ENCODE measurements around the gene F11R.
"Not testable (repeated sequence)": the region's sequence is repeated elsewhere in the genome, so short reads cannot be mapped to it uniquely, and the experiment has no call there.

The F11R gene

DNA sequence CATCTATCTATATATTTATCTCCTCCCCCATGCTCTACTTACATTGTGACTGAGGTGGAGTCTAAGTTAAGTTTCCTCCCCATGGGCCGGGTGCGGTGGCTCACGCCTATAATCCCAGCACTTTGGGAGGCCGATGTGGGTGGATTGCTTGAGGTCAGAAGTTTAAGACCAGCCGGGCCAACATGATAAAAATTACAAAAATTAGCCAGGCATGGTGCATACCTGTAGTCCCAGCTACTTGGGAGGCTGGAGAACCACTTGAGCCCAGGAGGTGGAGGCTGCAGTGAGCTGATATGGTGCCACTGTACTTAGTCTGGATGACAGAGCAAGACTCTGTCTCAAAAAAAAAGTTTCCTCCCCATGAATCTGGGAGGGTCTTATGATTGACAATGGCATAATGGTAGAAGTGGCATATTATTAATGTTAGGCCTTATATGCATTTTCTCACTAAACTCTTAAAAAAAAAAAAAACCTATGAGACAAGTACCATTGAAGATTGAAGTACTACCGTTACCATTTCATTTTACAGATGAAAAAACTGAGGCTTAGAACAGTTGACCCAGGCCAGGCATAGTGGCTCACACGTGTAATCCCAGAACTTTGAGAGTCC, 11.2 kb downstream of the F11R start:
- DNase-seq: no peak

DNA sequence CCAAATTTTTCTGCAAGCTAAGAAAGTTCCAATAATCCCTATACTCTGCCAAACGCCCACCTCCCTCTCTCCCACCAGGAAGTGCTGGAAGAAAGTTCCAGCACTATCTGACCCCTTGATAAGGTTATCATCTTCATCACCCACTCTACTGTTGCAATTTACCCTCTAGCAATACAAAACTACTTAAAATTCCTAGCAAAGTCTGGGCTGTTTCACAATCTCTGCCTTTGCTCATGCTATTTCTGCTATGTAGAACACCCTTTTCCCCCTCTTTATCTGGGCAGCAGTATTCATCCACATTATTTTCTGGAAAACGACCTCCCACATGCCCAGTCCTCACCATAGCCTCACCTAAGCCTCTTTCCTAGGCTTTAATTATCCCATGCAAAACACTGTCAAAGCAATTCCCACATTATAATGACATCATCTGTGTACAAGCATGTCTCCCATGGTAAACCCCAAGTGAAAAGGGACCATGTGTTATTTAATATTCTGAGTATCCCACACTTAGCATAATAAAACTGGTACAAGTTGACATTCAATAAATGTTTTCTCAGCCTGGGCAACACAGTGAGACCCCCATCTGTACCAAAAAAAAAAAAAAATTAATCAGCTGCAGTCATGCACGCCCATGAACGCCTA, 12.0 kb downstream of the F11R start:
- DNase-seq: no peak

DNA sequence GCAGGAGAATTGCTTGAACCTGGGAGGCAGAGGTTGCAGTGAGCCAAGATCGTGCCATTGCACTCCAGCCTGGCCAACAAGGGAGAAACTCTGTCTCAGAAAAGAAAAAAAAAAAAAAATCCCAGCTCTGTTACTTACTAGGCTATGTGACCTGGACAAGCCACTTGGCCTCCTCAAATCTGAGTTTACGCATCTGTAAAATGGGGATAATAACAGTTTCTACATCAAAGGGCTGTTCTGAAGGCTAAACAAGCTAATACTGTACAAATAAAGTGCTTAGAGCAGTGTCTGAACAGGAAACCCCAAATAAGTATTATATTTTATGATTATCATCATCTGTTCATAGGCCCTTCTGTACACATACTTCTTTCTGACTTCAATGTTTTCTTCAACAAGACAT, 13.6 kb downstream of the F11R start:
- no peak for DNase-seq

- no peak for DNase-seq
Measured at GRCh38 chr1:161006563-161006962, 14.4 kb downstream of the F11R start.

- DNase-seq: no peak
Measured at GRCh38 chr1:161001525-161001924, 19.4 kb downstream of the F11R start.

DNA sequence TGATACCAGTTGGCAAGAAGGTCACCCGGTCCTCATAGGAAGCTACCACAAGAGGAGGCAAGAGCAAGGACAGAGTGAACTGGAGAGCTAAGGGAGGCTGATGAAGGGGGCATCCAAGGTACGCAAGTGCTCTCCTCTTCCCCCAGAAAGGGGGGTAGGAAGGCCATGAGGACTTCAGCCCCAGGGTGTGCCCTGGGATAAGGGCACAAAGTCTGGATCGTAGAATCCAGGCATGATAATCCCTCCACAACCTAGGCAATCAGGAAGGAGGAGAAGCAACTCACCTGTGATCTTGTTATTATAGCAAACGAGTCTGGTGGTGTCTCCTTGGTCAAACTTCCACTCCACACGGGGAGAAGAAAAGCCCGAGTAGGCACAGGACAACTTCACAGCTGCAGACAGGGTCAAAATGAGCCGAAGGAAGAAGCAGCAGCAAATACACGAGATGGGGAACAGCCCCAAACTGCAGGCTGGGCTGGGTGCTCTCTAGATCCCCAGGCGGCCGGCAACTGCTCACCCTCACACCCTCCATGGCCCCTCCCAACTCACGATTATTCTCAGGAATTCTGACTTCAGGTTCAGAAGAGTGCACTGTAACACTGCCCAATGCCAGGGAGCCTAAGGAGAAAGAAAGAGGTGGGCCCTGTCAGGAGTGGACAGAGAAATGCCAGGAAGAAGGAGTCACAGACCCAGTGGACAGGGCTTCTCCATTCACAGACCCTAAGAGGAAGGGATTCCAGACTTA, 20.0 kb downstream of the F11R start:
- DNase-seq: no peak

DNA sequence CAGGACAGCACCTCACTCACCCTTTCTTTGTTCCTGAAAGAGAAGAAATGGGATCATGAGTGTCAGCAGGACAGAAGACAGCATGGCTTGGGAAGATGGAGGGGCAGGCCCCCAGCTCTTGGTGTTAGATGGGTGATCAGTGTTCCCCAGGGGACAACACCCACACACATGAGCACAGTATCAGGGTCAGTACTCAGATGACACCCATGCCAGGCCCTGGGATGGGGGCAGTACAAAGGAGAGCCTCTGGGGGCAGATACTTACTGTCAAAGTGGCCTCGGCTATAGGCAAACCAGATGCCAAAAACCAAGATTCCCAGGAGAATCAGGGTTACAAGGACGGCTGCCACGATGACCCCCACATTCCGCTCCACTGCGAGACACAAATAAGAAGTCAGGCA, 21.6 kb downstream of the F11R start:
- DNase-seq: no peak

- no peak for DNase-seq
Measured at GRCh38 chr1:160997323-160998038, 23.5 kb downstream of the F11R start.

DNA sequence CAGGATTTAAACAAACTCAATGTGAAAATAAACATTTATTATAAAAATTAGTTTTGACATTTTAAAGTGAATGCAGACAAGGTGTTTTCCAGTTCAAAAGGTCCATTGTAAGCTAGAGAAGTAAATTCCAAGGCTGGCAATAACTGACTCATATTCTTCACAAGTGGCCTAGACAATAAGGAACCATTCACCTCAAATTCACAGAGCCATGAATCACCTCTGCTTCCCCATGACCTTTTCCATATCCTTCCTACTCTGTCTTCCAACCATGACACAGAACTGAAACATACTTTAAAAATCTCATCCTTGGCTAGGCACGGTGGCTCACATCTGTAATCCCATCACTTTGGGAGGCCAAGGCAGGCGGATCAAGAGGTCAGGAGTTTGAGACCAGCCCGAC, 24.8 kb downstream of the F11R start:
- DNase-seq: no peak

DNA sequence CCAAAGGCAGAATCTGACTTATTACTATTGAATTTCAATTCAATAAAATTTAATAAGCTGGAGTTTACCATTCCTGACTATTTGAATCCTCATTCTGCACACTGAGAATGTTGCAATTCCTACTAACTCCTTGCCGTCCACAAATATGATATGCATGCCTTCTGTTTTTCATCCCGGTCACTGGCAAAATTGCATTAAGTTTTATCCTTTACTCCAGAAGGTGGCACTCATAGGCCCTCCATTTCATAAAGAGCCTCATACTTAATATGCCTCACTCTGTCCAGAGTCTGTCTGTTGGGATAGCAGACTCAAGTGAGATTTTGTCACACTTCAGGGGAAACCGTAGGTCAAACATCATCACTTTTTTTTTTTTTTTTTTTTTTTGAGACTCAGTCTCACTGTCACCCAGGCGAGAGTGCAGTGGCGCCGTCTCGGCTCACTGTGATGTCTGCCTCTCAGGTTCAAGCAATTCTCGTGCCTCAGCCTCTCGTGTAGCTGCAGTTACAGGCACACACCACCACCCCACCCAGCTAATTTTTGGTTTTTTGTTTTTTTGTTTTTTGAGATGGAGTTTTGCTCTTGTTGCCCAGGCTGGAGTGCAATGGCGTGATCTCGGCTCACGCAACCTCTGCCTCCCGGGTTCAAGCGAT, 27.3 kb downstream of the F11R start:
- DNase-seq: peak; percentile 35

DNA sequence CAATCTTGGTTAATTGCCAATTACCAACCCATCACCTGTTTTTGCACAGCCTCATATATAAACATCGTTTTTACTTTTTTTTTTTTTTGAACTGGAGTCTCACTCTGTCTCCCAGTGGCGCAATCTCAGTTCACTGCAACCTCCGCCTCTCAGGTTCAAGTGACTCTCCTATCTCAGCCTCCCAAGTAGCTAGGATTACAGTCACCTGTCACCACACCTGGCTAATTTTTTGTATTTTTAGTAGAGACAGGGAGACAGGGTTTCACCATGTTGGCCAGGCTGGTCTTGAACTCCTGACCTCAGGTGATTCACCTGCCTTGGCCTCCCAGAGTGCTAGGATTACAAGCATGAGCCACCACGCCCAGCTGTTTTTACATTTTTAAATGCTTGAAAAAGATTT, 28.9 kb downstream of the F11R start:
- not testable (repeated sequence) for DNase-seq

- no peak for DNase-seq
Measured at GRCh38 chr1:160987359-160988050, 33.4 kb downstream of the F11R start.

DNA sequence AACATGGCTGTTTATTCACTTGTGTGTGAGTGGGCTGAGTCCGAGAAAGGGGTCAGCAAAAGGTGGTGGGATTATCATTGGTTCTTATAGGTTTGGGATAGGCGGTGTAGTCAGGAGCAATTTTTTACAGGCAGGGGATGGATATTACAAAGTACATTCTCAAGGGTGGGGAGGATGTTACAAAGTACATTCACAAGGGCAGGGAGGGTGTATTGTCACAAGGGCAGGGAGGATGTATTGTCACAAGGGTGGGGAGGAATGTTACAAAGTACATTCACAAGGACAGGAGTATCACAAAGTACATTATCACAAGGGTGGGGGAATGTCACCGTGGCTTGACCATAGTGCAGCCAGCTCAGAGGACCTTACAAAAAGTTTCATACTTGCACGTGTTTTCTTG, 35.2 kb downstream of the F11R start:
- DNase-seq: no peak

DNA sequence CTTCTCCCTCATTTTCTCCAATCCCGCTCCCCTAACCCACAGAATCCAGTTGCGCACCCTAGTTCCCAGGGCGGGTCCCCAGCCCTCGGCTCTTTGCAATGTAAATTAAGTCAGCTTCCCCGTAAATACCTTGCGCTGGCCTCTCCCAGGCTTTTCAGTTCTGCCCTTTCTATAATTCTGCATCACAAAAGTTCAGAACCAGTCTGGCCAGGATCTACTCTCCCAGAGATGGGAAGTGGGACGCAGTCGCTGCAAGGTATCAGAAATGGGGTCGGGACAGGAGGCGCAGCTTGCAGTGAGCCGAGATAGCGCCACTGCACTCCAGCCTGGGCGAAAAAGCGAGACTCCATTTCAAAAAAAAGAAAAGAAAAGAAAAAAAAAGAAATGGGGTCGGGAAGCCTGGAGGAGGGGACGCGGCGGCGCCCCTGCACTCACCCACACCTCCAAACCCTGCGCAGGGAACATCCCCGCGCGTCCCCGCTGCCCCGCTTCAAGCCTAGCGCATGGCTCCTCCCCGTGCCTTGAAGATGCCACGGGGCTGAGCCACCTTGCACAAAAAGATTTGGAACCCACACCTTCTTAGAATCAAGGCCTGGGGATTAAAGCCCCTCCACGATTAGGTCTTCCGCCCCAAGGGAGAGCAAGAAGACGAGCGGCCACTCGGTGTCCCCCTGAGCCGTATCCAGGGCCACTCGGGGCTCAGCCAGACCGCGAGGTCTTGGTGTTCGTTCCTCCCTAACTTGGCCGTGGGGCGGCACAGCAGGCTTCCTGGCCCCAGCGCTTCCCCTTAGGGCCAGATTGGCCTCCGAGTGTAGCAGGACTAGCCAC, 39.2 kb downstream of the F11R start:
- peak; percentile 27 for DNase-seq

GRCh38 chr1:160979286-160979685, 41.7 kb downstream of the F11R start:
- no peak for DNase-seq

DNA sequence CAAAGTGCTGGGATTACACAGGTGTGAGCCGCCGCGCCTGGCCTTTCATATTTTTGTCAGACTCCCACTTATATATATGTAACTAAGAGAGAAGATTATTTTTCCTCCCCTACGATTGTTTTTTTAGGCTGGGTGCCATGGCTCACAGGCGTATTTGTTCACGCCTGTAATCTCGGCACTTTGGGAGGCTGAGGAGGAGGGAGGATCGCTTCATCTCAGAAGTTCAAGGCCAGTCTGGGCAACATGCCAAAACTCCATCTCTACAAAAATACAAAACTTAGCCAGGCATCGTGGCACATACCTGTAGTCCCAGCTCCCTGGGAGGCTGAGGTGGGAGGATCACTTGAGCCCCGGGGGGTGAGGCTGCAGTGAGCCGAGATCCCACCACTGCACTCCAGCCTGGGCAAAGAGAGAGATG, 42.4 kb downstream of the F11R start:
- no peak for DNase-seq

- DNase-seq: no peak
Measured at GRCh38 chr1:160975026-160975425, 45.9 kb downstream of the F11R start.

GRCh38 chr1:160973491-160973890, 47.5 kb downstream of the F11R start:
- DNase-seq: no peak

DNA sequence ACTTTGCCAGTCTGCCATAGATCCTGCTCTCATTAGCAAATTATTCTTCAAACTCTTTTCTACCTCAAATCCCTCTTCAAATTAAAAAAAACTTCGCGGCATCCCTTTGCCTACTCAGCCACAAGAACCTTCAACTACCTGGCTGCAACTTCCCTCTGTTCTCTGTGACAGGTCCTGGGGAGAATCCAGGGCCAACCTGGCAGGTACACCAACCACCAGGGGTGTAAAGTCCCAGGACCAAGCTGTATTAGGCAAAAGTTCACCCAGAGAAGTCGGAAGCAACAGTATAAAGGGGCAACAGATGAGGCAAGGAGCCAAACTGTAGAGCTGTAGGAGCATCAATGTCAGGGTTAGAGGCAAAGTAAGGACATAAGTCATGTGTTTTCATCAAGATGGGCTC, 48.0 kb downstream of the F11R start:
- no peak for DNase-seq

DNA sequence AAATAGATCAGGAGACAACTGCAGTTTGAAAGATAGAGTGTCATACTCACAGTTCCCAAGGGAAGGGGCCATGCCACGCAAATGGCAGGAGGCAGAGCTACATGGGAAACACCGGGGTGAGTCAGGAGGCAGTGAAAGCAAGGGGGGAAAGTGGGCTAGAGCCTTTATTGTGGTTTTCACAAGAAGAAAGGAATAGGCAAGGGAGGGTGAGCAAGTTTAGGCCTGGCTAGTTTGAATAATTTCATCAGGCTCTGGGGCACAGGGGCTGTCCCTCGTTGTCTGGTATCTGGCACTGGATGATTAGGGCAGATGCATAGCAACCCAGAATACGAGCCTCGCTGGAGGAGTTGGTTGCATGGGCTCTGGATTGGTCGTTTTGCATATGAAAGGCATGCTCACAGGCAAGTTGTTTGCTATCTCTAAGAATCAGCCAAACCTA, 49.3 kb downstream of the F11R start:
- DNase-seq: no peak

GRCh38 chr1:160963521-160963920, 57.4 kb downstream of the F11R start:
- no peak for DNase-seq

- no peak for DNase-seq
Measured at GRCh38 chr1:160961419-160961818, 59.5 kb downstream of the F11R start.

All from eye (tissue), 1 donor.